ENCODE results near the gene PIWIL4. TPM values are rescaled to one million over a fixed set of nuclear protein-coding genes. Genes with fewer than 3 reads are reported as not detected.
A peak's percentile ranks its signal among the peaks of the same experiment; 100 is the strongest.

PIWIL4 gene
- total and polyA plus RNA-seq, 8 donors: 1.3 to 7.5 (median 5.7) TPM

GRCh38 chr11:94588366-94588942, 21.3 kb downstream of the PIWIL4 start:
- intact Hi-C loops (cut with DNase I): no loop called here
- no peaks in the 10 kb centered on the region for H3K27me3 ChIP-seq
- DNase-seq (no peak), ATAC-seq (no peak)
- H3K9me3 ChIP-seq: no peaks in the 10 kb centered on the region
- peaks cover 0 to 13% of the 10 kb centered on the region in 2 donors for H3K36me3 ChIP-seq
- TF ChIP-seq, protein P1, sequence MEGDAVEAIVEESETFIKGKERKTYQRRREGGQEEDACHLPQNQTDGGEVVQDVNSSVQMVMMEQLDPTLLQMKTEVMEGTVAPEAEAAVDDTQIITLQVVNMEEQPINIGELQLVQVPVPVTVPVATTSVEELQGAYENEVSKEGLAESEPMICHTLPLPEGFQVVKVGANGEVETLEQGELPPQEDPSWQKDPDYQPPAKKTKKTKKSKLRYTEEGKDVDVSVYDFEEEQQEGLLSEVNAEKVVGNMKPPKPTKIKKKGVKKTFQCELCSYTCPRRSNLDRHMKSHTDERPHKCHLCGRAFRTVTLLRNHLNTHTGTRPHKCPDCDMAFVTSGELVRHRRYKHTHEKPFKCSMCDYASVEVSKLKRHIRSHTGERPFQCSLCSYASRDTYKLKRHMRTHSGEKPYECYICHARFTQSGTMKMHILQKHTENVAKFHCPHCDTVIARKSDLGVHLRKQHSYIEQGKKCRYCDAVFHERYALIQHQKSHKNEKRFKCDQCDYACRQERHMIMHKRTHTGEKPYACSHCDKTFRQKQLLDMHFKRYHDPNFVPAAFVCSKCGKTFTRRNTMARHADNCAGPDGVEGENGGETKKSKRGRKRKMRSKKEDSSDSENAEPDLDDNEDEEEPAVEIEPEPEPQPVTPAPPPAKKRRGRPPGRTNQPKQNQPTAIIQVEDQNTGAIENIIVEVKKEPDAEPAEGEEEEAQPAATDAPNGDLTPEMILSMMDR (IDR thresholded peaks at IDR 0.05): no peak
- H3K4me3 ChIP-seq: no peak overlapping the region
- H3K27ac ChIP-seq: no peak overlapping the region
- peaks cover 0 to 19% of the 10 kb centered on the region in 2 donors for H3K4me1 ChIP-seq

GRCh38 chr11:94590352-94591041, 23.3 kb downstream of the PIWIL4 start:
- H3K4me1 ChIP-seq: peaks cover 0 to under 1% of the 10 kb centered on the region in 2 donors
- no peaks in the 10 kb centered on the region for H3K27me3 ChIP-seq
- no peak overlapping the region for H3K27ac ChIP-seq
- no peak overlapping the region for H3K4me3 ChIP-seq
- no peak for DNase-seq
- TF ChIP-seq, protein P1 (IDR thresholded peaks at IDR 0.05): no peak
- no peak for ATAC-seq
- no peaks in the 10 kb centered on the region for H3K9me3 ChIP-seq
- H3K36me3 ChIP-seq: peaks cover 0 to 17% of the 10 kb centered on the region in 2 donors
- intact Hi-C loops (cut with DNase I): no loop called here

DNA sequence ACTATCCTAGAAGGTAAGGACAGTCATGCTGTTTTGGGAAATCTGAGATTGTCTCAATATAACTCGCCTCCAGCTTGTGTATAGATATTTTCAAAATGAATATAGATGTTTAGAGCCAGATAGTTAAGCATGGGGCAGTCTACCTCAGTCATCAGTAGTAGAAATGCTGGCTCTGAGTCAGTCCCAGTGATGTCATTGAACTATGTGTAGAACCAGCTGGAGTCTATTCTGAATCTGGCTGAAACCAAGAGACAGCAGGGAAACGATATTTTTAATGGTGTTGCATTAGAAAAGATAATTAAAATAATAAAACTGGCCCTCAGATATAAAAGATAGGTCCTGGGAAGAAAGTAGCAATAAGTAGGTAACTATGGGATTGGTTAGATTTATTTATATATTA, 25.9 kb downstream of the PIWIL4 start:
- intact Hi-C loops (cut with DNase I): no loop called here
- no peaks in the 10 kb centered on the region for H3K27me3 ChIP-seq
- TF ChIP-seq, protein P1 (IDR thresholded peaks at IDR 0.05): no peak
- DNase-seq (no peak), ATAC-seq (no peak)
- H3K4me1 ChIP-seq: no peaks in the 10 kb centered on the region
- H3K4me3 ChIP-seq: no peak overlapping the region
- H3K27ac ChIP-seq: no peak overlapping the region
- no peaks in the 10 kb centered on the region for H3K9me3 ChIP-seq
- peaks cover 0 to 17% of the 10 kb centered on the region in 2 donors for H3K36me3 ChIP-seq

- Histone ChIP-seq H3K36me3 (peaks cover 0 to 16% of the 10 kb centered on the region in 2 donors), H3K27me3 (no peaks in the 10 kb centered on the region), H3K4me3 (no peak overlapping the region), H3K27ac (no peak overlapping the region), H3K4me1 (no peaks in the 10 kb centered on the region), H3K9me3 (no peaks in the 10 kb centered on the region)
- intact Hi-C loops (cut with DNase I): no loop called here
- ATAC-seq (no peak), DNase-seq (no peak)
- TF ChIP-seq, protein P1 (IDR thresholded peaks at IDR 0.05): no peak
Observed at GRCh38 chr11:94595076-94595475, 27.9 kb downstream of the PIWIL4 start.

- peak in 1 of 4 donors; percentile 16 for DNase-seq
- TF ChIP-seq, protein P1 (IDR thresholded peaks at IDR 0.05): no peak
- ATAC-seq: no peak
- no peaks in the 10 kb centered on the region for H3K9me3 ChIP-seq
- H3K27me3 ChIP-seq: no peaks in the 10 kb centered on the region
- H3K36me3 ChIP-seq: peaks cover 0 to 11% of the 10 kb centered on the region in 2 donors
- no peak overlapping the region for H3K4me3 ChIP-seq
- peaks cover 0 to 8% of the 10 kb centered on the region in 2 donors for H3K4me1 ChIP-seq
- intact Hi-C loops (cut with DNase I): no loop called here
- no peak overlapping the region for H3K27ac ChIP-seq
Observed at GRCh38 chr11:94597896-94598295, 30.7 kb downstream of the PIWIL4 start.
